ENCODE measurements around the gene MYO5C. TPM values are rescaled to one million over a fixed set of nuclear protein-coding genes. Genes with fewer than 3 reads are reported as not detected.
A peak's percentile ranks its signal among the peaks of the same experiment; 100 is the strongest.

Gene MYO5C
- total and polyA plus RNA-seq, 10 of the 15 experiments (the other 5 are each of a cell fraction or from before 2014, with no cell fraction given) = 0.29 to 1.3 (median 0.75) TPM

GRCh38 chr15:52213206-52213605, 82.4 kb downstream of the MYO5C start:
- ATAC-seq (no peak), DNase-seq (ENCODE audit: low read depth, low spot score) (no peak), FAIRE-seq (no peak)
- no peak overlapping the region for H3K4me3 ChIP-seq
- no peaks in the 10 kb centered on the region for H3K79me2 ChIP-seq (ENCODE audit: control insufficient read depth, insufficient read depth, low read length)
- ChIA-PET POLR2A (no interaction called here), CTCF (interaction anchor here (1.0 to 6.7 kb wide), 5 partner anchors 15 to 522 kb away, joined by 5 to 207 read pairs (median 7); no protein-coding TSS in a partner anchor), RAD21 (ENCODE audit: unreplicated experiment) (interaction anchor here (1.2 to 2.7 kb wide), 2 partner anchors 14 to 130 kb away, joined by 3 to 16 read pairs; no protein-coding TSS in a partner anchor), SMC1A (ENCODE audit: uncharacterized antibody, unreplicated experiment) (interaction anchor here (1.0 to 3.1 kb wide), 3 partner anchors 14 to 240 kb away, joined by 4 to 47 read pairs (median 14); no protein-coding TSS in a partner anchor)
- no peaks in the 10 kb centered on the region for H3K27me3 ChIP-seq (replicated peaks in 1 of 2; ENCODE audit: control insufficient read depth in 2 of 2, insufficient read depth in 2 of 2, low read length in 1 of 2)
- no peaks in the 10 kb centered on the region for H3K9me3 ChIP-seq (replicated peaks; ENCODE audit: control insufficient read depth, insufficient read depth, low read length)
- H2AFZ ChIP-seq (ENCODE audit: control insufficient read depth, low read depth, low read length) = no peak overlapping the region
- H3K27ac ChIP-seq (ENCODE audit: control insufficient read depth, insufficient read depth) = no peak overlapping the region
- H3K9ac ChIP-seq (ENCODE audit: control insufficient read depth, insufficient read depth, low read length) = no peak overlapping the region
- BruUV-seq (replicated peaks) = no TSS peak
- WGBS (ENCODE audit: insufficient coverage, insufficient replicate concordance, low lambda C conversion rate, missing lambda C conversion rate) = 39% methylated on average over 3 of the region's 3 CpGs
- in situ Hi-C loops (cut with MboI) (no loop called here), intact Hi-C loops (cut with micrococcal nuclease; ENCODE audit: unreplicated experiment) (no loop called here)
- H3K4me1 ChIP-seq (ENCODE audit: control insufficient read depth, insufficient read depth, low read length) = no peaks in the 10 kb centered on the region
- no peaks in the 10 kb centered on the region for H4K20me1 ChIP-seq (ENCODE audit: control insufficient read depth, insufficient read depth)
- H3K4me2 ChIP-seq (ENCODE audit: control insufficient read depth, insufficient read depth) = no peak overlapping the region
- no peaks in the 10 kb centered on the region for H3K36me3 ChIP-seq (ENCODE audit: control insufficient read depth in 2 of 2, insufficient read depth in 2 of 2, low read length in 1 of 2)
- TF ChIP-seq JUND (IDR thresholded peaks at IDR 0.05; ENCODE audit: low read depth, low read length) (no peak), STAT3 (IDR thresholded peaks at IDR 0.05; ENCODE audit: low read depth, low read length) (no peak), ZNF384 (IDR thresholded peaks at IDR 0.05; ENCODE audit: borderline replicate concordance, low read depth, low read length) (no peak)

GRCh38 chr15:52208306-52208946, 87.2 kb downstream of the MYO5C start:
- peak; percentile 85 for FAIRE-seq
- TF ChIP-seq RAD21 (IDR thresholded peaks at IDR 0.05; ENCODE audit: insufficient read depth, low read depth, low read length) (peak; percentile 71), FOXM1 (IDR thresholded peaks at IDR 0.05; ENCODE audit: low read depth, low read length) (no peak), RBBP5 (conservative IDR thresholded peaks at IDR 0.05) (no peak), CTCF (IDR thresholded peaks at IDR 0.05 in 2 of 3, conservative IDR thresholded peaks at IDR 0.05 in 1 of 3; ENCODE audit: control insufficient read depth in 2 of 3, extremely low read depth in 1 of 3, insufficient read depth in 1 of 3, low read depth in 3 of 3, low read length in 3 of 3) (peak; percentile 84 to 89 (median 88)), SKIL (IDR thresholded peaks at IDR 0.05; ENCODE audit: low read depth, poor library complexity, severe bottlenecking) (no peak), SMC3 (IDR thresholded peaks at IDR 0.05; ENCODE audit: borderline replicate concordance, low read length) (peak; percentile 76; the same call in 1 of the 2 replicates), YY1 (IDR thresholded peaks at IDR 0.05; ENCODE audit: low read depth, low read length) (peak; percentile 59; the same call in 1 of the 2 replicates)

More at GRCh38 chr15:52208306-52208946, 87.2 kb downstream of the MYO5C start:
- Histone ChIP-seq H3K27ac (ENCODE audit: control insufficient read depth, insufficient read depth) (no peak overlapping the region), H3K36me3 (ENCODE audit: control insufficient read depth in 2 of 2, insufficient read depth in 2 of 2, low read length in 1 of 2) (no peaks in the 10 kb centered on the region; a peak in 1 of 4 replicates), H3K9ac (ENCODE audit: control insufficient read depth, insufficient read depth, low read length) (no peak overlapping the region), H3K9me3 (replicated peaks; ENCODE audit: control insufficient read depth, insufficient read depth, low read length) (no peaks in the 10 kb centered on the region), H2AFZ (ENCODE audit: control insufficient read depth, low read depth, low read length) (no peak overlapping the region), H3K4me1 (ENCODE audit: control insufficient read depth, insufficient read depth, low read length) (no peaks in the 10 kb centered on the region), H3K27me3 (replicated peaks in 1 of 2; ENCODE audit: control insufficient read depth in 2 of 2, insufficient read depth in 2 of 2, low read length in 1 of 2) (no peaks in the 10 kb centered on the region), H3K79me2 (ENCODE audit: control insufficient read depth, insufficient read depth, low read length) (no peaks in the 10 kb centered on the region), H3K4me2 (ENCODE audit: control insufficient read depth, insufficient read depth) (no peak overlapping the region), H4K20me1 (ENCODE audit: control insufficient read depth, insufficient read depth) (no peaks in the 10 kb centered on the region), H3K4me3 (no peak overlapping the region)
- CTCF ChIA-PET = interaction anchor here (0.6 to 3.1 kb wide), 54 partner anchors 9 to 1605 kb away, joined by 3 to 52 read pairs (median 4); no protein-coding TSS in a partner anchor
- DNase-seq (ENCODE audit: low read depth, low spot score) = no peak
- POLR2A ChIA-PET = interaction anchor here (0.7 to 0.8 kb wide), 2 partner anchors 22 to 320 kb away, joined by 3 read pairs; no protein-coding TSS in a partner anchor
- in situ Hi-C loops (cut with MboI) = no loop called here
- peak; percentile 99 for ATAC-seq
- intact Hi-C loops (cut with micrococcal nuclease; ENCODE audit: unreplicated experiment) = loop anchor here (1.0 to 5.0 kb wide), 2 partner anchors 25 to 321 kb away; no protein-coding TSS in a partner anchor
- no TSS peak for BruUV-seq (replicated peaks)
- SMC1A ChIA-PET (ENCODE audit: uncharacterized antibody, unreplicated experiment) = interaction anchor here (0.7 to 3.4 kb wide), 25 partner anchors 9 to 527 kb away, joined by 3 to 23 read pairs (median 4); partner anchors contain the start of gene LEO1
- 0% methylated on average over 2 of the region's 2 CpGs for WGBS (ENCODE audit: insufficient coverage, insufficient replicate concordance, low lambda C conversion rate, missing lambda C conversion rate)
- RAD21 ChIA-PET (ENCODE audit: unreplicated experiment) = interaction anchor here (0.6 to 2.5 kb wide), 12 partner anchors 9 to 319 kb away, joined by 3 to 20 read pairs (median 4); no protein-coding TSS in a partner anchor

All from GM12878 (cell line).